ENCODE measurements around the gene ITGAV.

ITGAV gene

GRCh38 chr2:186591506-186591890 is 1.6 kb downstream of the ITGAV start:
- no peak overlapping the region for H3K27ac ChIP-seq (ENCODE audit: extremely low read depth, low read depth, low read length)
- POLR2A ChIA-PET = no interaction called here

More at GRCh38 chr2:186591506-186591890, 1.6 kb downstream of the ITGAV start:
- no peaks in the 10 kb centered on the region for H3K9me3 ChIP-seq (ENCODE audit: control insufficient read depth, insufficient read depth, low read depth, low read length)
- TF ChIP-seq ZBTB6 (tag by site-specific recombination; IDR thresholded peaks at IDR 0.05) (no peak), OVOL3 (tag by site-specific recombination; IDR thresholded peaks at IDR 0.05) (no peak), ZNF692 (tag by site-specific recombination; IDR thresholded peaks at IDR 0.05) (no peak), ZNF404 (tag by site-specific recombination; IDR thresholded peaks at IDR 0.05) (no peak), ZBTB26 (tag by site-specific recombination; optimal IDR thresholded peaks at IDR 0.05) (no peak), PRDM4 (tag by site-specific recombination; IDR thresholded peaks at IDR 0.05) (no peak), ZNF48 (tag by site-specific recombination; IDR thresholded peaks at IDR 0.05) (no peak), ZBTB1 (tag by site-specific recombination; IDR thresholded peaks at IDR 0.05) (no peak), ZNF707 (tag by site-specific recombination; IDR thresholded peaks at IDR 0.05) (no peak), ATF2 (tag by site-specific recombination; IDR thresholded peaks at IDR 0.05; ENCODE audit: low read depth) (no peak), ZNF423 (tag by site-specific recombination; IDR thresholded peaks at IDR 0.05) (no peak), ZBTB48 (tag by site-specific recombination; IDR thresholded peaks at IDR 0.05) (no peak), ZNF324 (tag by site-specific recombination; IDR thresholded peaks at IDR 0.05) (no peak), BCL11A (tag by site-specific recombination; IDR thresholded peaks at IDR 0.05; ENCODE audit: low read depth) (no peak), ZNF626 (tag by site-specific recombination; IDR thresholded peaks at IDR 0.05) (no peak), ZNF600 (tag by site-specific recombination; IDR thresholded peaks at IDR 0.05) (no peak), ZNF660 (tag by site-specific recombination; IDR thresholded peaks at IDR 0.05) (no peak), ZXDB (tag by site-specific recombination; IDR thresholded peaks at IDR 0.05) (no peak), ZNF138 (tag by site-specific recombination; IDR thresholded peaks at IDR 0.05; ENCODE audit: borderline replicate concordance) (no peak), ZNF530 (tag by site-specific recombination; IDR thresholded peaks at IDR 0.05; ENCODE audit: low read depth) (no peak)
- CTCF ChIA-PET = interaction anchor here (0.6 to 1.4 kb wide), 3 partner anchors 48 to 1193 kb away, joined by 3 to 5 read pairs (median 4); no protein-coding TSS in a partner anchor
- H3K36me3 ChIP-seq (ENCODE audit: control insufficient read depth in 2 of 2, insufficient read depth in 1 of 2, low read length in 2 of 2) = no peaks in the 10 kb centered on the region
- H3K4me1 ChIP-seq (ENCODE audit: control insufficient read depth, insufficient read depth, low read length) = 0 out of 2 replicates have a peak, but pooled peaks cover 5% of the 10 kb centered on the region
- peak overlapping the region; percentile 68 for H3K4me3 ChIP-seq (ENCODE audit: low read depth, low read length)

Data from HEK293 (cell line).